Right lobe of liver (tissue), 6 donors: ENCODE measurements around the gene HOXA3. TPM values are rescaled to one million over a fixed set of nuclear protein-coding genes. Genes with fewer than 3 reads are reported as not detected.

ENCODE experiments used
- ATAC-seq, 4 donors: fragments of 200-7000 bp; cut with Tn5 transposase; one replicate each; pipeline ENCODE4 v1.9.1; 2020; ENCODE audit warnings: mild to moderate bottlenecking in 4 of 4, moderate library complexity in 4 of 4
- DNase-seq, 3 donors: peaks; one replicate each; pipeline ENCODE4 v3.0.0-alpha.2; 2020
- H3K27ac ChIP-seq, 3 donors: fragments of 200-600 bp; one replicate each; pipeline ENCODE4 v1.8.0; 2022
- H3K27me3 ChIP-seq, 2 donors: fragments of 200-600 bp; one replicate each; pipeline ENCODE4 v1.8.0; 2022
- H3K36me3 ChIP-seq, 4 donors: fragments of 200-600 bp; sonication (generic) in 1 of 4; one replicate each; pipeline versions ENCODE4 v1.5.1 to v1.8.0; 2017 to 2022; ENCODE audit warnings: control low read depth in 1 of 4
- H3K4me1 ChIP-seq, 4 donors: fragments of 200-600 bp; sonication (generic) in 1 of 4; one replicate each; pipeline versions ENCODE4 v1.5.1 to v1.8.0; 2017 to 2022; ENCODE audit warnings: control low read depth in 1 of 4
- H3K4me3 ChIP-seq, 3 donors: fragments of 200-600 bp; one replicate each; pipeline ENCODE4 v1.8.0; 2022
- H3K9me3 ChIP-seq, 4 donors: fragments of 200-600 bp; sonication (generic) in 1 of 4; one replicate each; pipeline versions ENCODE4 v1.5.1 to v1.8.0; 2017 to 2022; ENCODE audit warnings: control low read depth in 1 of 4
- CTCF ChIP-seq, 4 donors: fragments of 200-600 bp in 3 of 4; fragments of 450-650 bp in 1 of 4; IDR thresholded peaks; one replicate each; pipeline versions ENCODE4 v1.5.1 to v1.8.0; 2016 to 2022; ENCODE audit warnings: antibody characterized with exemption in 4 of 4, mild to moderate bottlenecking in 2 of 4
- POLR2A ChIP-seq: fragments of 450-650 bp; IDR thresholded peaks from one replicate; pipeline ENCODE4 v1.6.1; 2017; ENCODE audit warnings: antibody characterized with exemption, mild to moderate bottlenecking
- WGBS: methylation state at CpG from one replicate; pipeline ENCODE4 v1.1.6; 2018; ENCODE audit warnings: low coverage, low lambda C conversion rate; ENCODE audit not compliant: insufficient coverage; ENCODE audit errors: missing lambda C conversion rate; 5-methylcytosine and 5-hydroxymethylcytosine counted together
- intact Hi-C, 2 donors: fragments of 100-400 bp; cut with DNase I; formaldehyde crosslinking; loops; one replicate each; pipeline versions ENCODE4 v1.11.2 to v1.14.1; 2022
- total RNA-seq, 6 experiments: library from RNA; depleted of rRNA in 2 of 6; stranded (reverse); fragments of >200 nt in 2 of 6; fragmentation: NEBNext Ultra II Directional in 3 of 6; extraction: Animal tissue kit (Norgen Biotek cat#: 25700) in 3 of 6; gene quantifications; one replicate each; pipeline versions ENCODE4 v1.1.0 to v1.2.4, GENCODE V29; 2016 to 2023
- donor health status: DM: no; HTN: yes; CAD: no.
- donor health status: DM: no; HTN: no; CAD: no.
- donor health status: DM: no; HTN: no; CAD: no.
- donor health status: DM: no; HTN: yes; CAD: no.
- donor health status: DM: no; HTN: yes; CAD: no.

HOXA3 gene
- total RNA-seq, 6 experiments from 2014 or later = 0.17 to 0.26 (median 0.25) TPM; not detected in 2

- Histone ChIP-seq H3K27me3 (peaks cover 59 to 90% of the 10 kb centered on the region in 2 donors), H3K36me3 (no peaks in the 10 kb centered on the region), H3K9me3 (no peaks in the 10 kb centered on the region), H3K27ac (no peak overlapping the region), H3K4me3 (no peak overlapping the region), H3K4me1 (peaks cover 0 to 9% (median 0%) of the 10 kb centered on the region in 4 donors)
- DNase-seq (no peak), ATAC-seq (no peak)
- WGBS = 54% methylated on average over 6 of the region's 6 CpGs
- TF ChIP-seq CTCF (IDR thresholded peaks at IDR 0.05) (no peak), POLR2A (no peak)
- intact Hi-C loops = no loop called here
Measured at GRCh38 chr7:27178366-27178765, 26.0 kb upstream of the HOXA3 start.

DNA sequence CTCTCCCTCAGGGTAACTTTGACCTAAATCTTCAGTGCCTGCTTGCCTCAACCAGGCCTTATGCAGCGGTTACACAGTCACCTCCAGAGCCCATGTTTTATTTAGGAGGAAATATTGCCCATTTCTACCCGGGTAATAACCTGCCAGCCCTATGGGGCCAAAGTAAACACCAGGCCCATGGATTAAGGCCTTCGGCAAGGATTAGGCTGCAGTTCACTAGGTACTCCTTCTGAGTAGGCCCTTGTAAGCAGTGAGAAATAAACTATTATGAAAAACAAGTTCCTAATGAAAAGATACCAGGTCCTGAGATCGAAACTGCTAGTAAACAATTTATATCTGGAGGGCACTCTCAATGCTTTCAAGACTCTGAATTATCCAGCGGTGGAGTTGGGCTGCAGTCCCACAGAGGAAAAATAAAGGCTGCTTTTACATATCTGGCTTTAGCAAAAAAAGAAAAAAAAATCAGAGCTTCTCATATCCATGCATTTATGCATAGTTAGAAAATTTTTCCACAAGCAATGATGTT is 25.5 kb upstream of the HOXA3 start:
- Histone ChIP-seq H3K9me3 (no peaks in the 10 kb centered on the region), H3K4me1 (peaks cover 0 to 14% (median 0%) of the 10 kb centered on the region in 4 donors), H3K36me3 (no peaks in the 10 kb centered on the region), H3K27me3 (peaks cover 54 to 90% of the 10 kb centered on the region in 2 donors), H3K27ac (no peak overlapping the region), H3K4me3 (no peak overlapping the region)
- no peak for DNase-seq
- no peak for ATAC-seq
- intact Hi-C loops = no loop called here
- TF ChIP-seq POLR2A (no peak), CTCF (IDR thresholded peaks at IDR 0.05) (no peak)
- 65% methylated on average over 5 of the region's 5 CpGs for WGBS

DNA sequence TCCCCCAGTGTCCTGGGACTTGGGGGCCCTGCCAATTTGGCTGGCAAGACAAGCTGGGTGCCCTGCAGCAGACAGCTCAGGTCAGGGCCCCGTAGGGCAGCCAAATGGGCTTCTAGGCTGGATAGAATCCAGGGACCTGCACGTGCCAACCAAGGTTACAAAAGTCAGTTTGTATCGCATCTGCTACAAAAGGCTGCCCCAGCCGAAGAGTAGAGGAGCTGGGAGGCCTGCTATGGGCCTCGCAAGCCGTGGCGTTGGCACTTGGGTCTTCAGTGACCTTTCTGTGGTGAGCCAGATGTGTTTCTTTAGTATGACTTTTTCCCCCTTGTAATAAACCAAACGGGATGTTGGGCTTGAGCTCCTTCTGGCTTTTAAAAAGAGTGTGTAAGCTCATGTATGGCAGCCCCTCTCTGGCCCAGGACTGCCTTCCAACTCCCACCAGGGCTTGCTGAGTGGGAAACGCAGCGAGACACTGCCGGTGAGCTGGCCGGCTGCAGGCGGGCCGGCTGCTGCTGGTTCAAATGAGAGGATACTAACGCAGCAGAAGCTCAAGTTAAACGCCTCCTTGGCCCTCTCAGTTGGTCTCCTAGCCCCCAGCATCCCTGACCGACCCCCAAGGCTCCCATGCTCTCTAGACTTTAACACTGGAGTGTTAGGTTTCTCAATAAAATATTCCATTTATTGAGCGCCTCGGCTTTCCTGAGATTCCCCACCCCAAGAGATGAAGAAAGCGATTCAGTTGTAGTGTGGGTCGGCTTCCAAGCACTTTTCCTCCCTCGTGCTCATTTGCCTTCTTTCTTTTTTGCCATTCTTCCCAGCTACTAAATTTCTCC is 24.8 kb upstream of the HOXA3 start:
- H3K27me3 ChIP-seq = peaks cover 50 to 91% of the 10 kb centered on the region in 2 donors
- DNase-seq (peak in 1 of 3 donors; percentile 39), ATAC-seq (no peak)
- H3K36me3 ChIP-seq = no peaks in the 10 kb centered on the region
- H3K9me3 ChIP-seq = no peaks in the 10 kb centered on the region
- no peak overlapping the region for H3K4me3 ChIP-seq
- no peak for TF ChIP-seq POLR2A
- TF ChIP-seq CTCF (IDR thresholded peaks at IDR 0.05) = no peak
- WGBS = 51% methylated on average over 14 of the region's 22 CpGs
- no peak overlapping the region for H3K27ac ChIP-seq
- intact Hi-C loops = no loop called here
- H3K4me1 ChIP-seq = peaks cover 0 to 14% (median 0%) of the 10 kb centered on the region in 4 donors

GRCh38 chr7:27176524-27176845 is 24.1 kb upstream of the HOXA3 start:
- no peak for DNase-seq
- WGBS = 39% methylated on average over 3 of the region's 3 CpGs
- Histone ChIP-seq H3K9me3 (no peaks in the 10 kb centered on the region), H3K4me1 (peaks cover 0 to 14% (median 0%) of the 10 kb centered on the region in 4 donors), H3K27ac (no peak overlapping the region), H3K27me3 (peaks cover 54 to 93% of the 10 kb centered on the region in 2 donors), H3K36me3 (no peaks in the 10 kb centered on the region), H3K4me3 (no peak overlapping the region)
- intact Hi-C loops = no loop called here
- ATAC-seq = no peak
- no peak for TF ChIP-seq CTCF (IDR thresholded peaks at IDR 0.05)
- TF ChIP-seq POLR2A = no peak
